ENCODE measurements around the gene FNDC3B.

- no peak for TF ChIP-seq TAF1 (IDR thresholded peaks at IDR 0.05; ENCODE audit: borderline replicate concordance, low read depth, low read length)
- no peak for TF ChIP-seq POLR2A (IDR thresholded peaks at IDR 0.05; ENCODE audit: low read depth, low read length)
Observed at GRCh38 chr3:172146349-172146748, 107.0 kb downstream of the FNDC3B start.

Data from GM12892 (cell line).